K562 (cell line): ENCODE measurements around the gene HAUS5. TPM values are rescaled to one million over a fixed set of nuclear protein-coding genes. Genes with fewer than 3 reads are reported as not detected.
"Not testable (repeated sequence)": the region's sequence is repeated elsewhere in the genome, so short reads cannot be mapped to it uniquely, and the experiment has no call there.

Source experiments
- ATAC-seq: fragments of 200-7000 bp; cut with Tn5 transposase; 3 replicates; pipeline ENCODE4 v1.9.1; 2020; ENCODE audit warnings: moderate library complexity
- BruUV-seq: library from RNA; stranded (reverse); fragments of 400-500 nt; replicated peaks from 2 replicates; lab custom pipeline; 2021; lab: Mats Ljungman, UMichigan
- CTCF ChIA-PET: fragments of 300-600 bp; formaldehyde crosslinking; extraction: SDS; loops from one replicate; lab custom pipeline; 2021; ENCODE audit warnings: low intra/inter-chr PET ratio; lab: Yijun Ruan, JAX
- POLR2A ChIA-PET: fragments of 300-600, 350-650 bp; sonication (Branson Sonifier 250); formaldehyde crosslinking; extraction: SDS; loops from one replicate; lab custom pipeline; 2021; ENCODE audit warnings: antibody characterized with exemption, inconsistent platforms; lab: Yijun Ruan, JAX
- DNase-seq, 4 experiments: peaks; one replicate each; pipeline versions ENCODE4 v3.0.0 to v3.0.0-alpha.2; 2011 to 2018; ENCODE audit warnings: low spot score in 3 of 4, mixed read lengths in 3 of 4; ENCODE audit errors: extremely low read depth in 1 of 4
- FAIRE-seq: peaks from 2 replicates; lab custom pipeline; 2011; peaks lifted over from hg19 to GRCh38; lab: Jason Lieb, UNC
- H2AFZ ChIP-seq: 2 replicates; pipeline ENCODE4 v1.6.0; 2011; ENCODE audit warnings: low read depth, low read length, control low read depth, inconsistent platforms
- H3K27ac ChIP-seq: fragments of 200-600 bp; 3 replicates; pipeline ENCODE4 v1.8.0; 2011; ENCODE audit warnings: low read depth, mild to moderate bottlenecking, control low read depth, inconsistent platforms, low read length, moderate library complexity, mixed read lengths; ENCODE audit errors: extremely low read depth
- H3K27me3 ChIP-seq, 2 experiments: fragments of 300-600 bp in 1 of 2; 2 replicates in 1 of 2; 3 replicates in 1 of 2; pipeline versions ENCODE4 v1.6.0 to v1.8.0; 2011; ENCODE audit warnings: inconsistent platforms in 2 of 2, low read length in 2 of 2, mild to moderate bottlenecking in 1 of 2, mixed read lengths in 1 of 2, moderate library complexity in 1 of 2; ENCODE audit not compliant: control insufficient read depth in 2 of 2, insufficient read depth in 2 of 2
- H3K36me3 ChIP-seq: fragments of 300-600 bp; 3 replicates; pipeline ENCODE4 v1.8.0; 2011; ENCODE audit warnings: mild to moderate bottlenecking, low read length, inconsistent platforms; ENCODE audit not compliant: control insufficient read depth, insufficient read depth
- H3K4me1 ChIP-seq, 2 experiments: fragments of 200-600 bp in 1 of 2; replicated peaks in 1 of 2; 2 replicates in 1 of 2; 3 replicates in 1 of 2; pipeline versions ENCODE4 v1.5.1 to v1.8.0; 2011; ENCODE audit warnings: inconsistent platforms in 2 of 2, low read length in 2 of 2, mild to moderate bottlenecking in 1 of 2, mixed read lengths in 1 of 2, moderate library complexity in 1 of 2; ENCODE audit not compliant: control insufficient read depth in 2 of 2, insufficient read depth in 2 of 2
- H3K4me2 ChIP-seq: 2 replicates; pipeline ENCODE4 v1.6.1; 2011; ENCODE audit warnings: low read length, control low read depth, inconsistent platforms, mixed read lengths; ENCODE audit not compliant: insufficient read depth
- H3K4me3 ChIP-seq: fragments of 200-600 bp; sonication (generic), shearing (Covaris generic); 2 replicates; pipeline ENCODE4 v1.5.1; 2016; ENCODE audit warnings: control low read depth, inconsistent platforms
- H3K79me2 ChIP-seq: fragments of 200-600 bp; 3 replicates; pipeline ENCODE4 v1.8.0; 2011; ENCODE audit warnings: low read length, inconsistent platforms; ENCODE audit not compliant: control insufficient read depth, insufficient read depth
- H3K9ac ChIP-seq, 2 experiments: 2 replicates each; pipeline versions ENCODE4 v1.6.0 to v1.6.1; 2011; ENCODE audit warnings: low read depth in 2 of 2, low read length in 2 of 2, control low read depth in 1 of 2, inconsistent platforms in 1 of 2, mild to moderate bottlenecking in 1 of 2, mixed read lengths in 1 of 2; ENCODE audit not compliant: insufficient read depth in 1 of 2
- H3K9me1 ChIP-seq: one replicate; pipeline ENCODE4 v1.6.0; 2011; ENCODE audit warnings: inconsistent platforms, mild to moderate bottlenecking, low read length, moderate library complexity; ENCODE audit not compliant: control insufficient read depth, insufficient read depth
- H3K9me3 ChIP-seq: replicated peaks from 2 replicates; pipeline ENCODE4 v1.5.1; 2011; ENCODE audit warnings: low read depth, low read length, inconsistent platforms; ENCODE audit not compliant: control insufficient read depth, insufficient read depth
- H4K20me1 ChIP-seq: replicated peaks from 2 replicates; pipeline ENCODE4 v1.6.1; 2011; ENCODE audit warnings: low read length, inconsistent platforms, mixed read lengths; ENCODE audit not compliant: control insufficient read depth, insufficient read depth
- FUS ChIP-seq: fragments of 200-400 bp; formaldehyde crosslinking; optimal IDR thresholded peaks from 2 replicates; pipeline ENCODE3; 2017; ENCODE audit warnings: low read depth, low read length
- GTF2A2 ChIP-seq: IDR thresholded peaks from 2 replicates; pipeline ENCODE4 v1.6.1; 2016; ENCODE audit warnings: mild to moderate bottlenecking, missing genetic modification characterization, missing compliant biosample characterization
- MCM5 ChIP-seq: fragments of 450-650 bp; IDR thresholded peaks from 2 replicates; pipeline ENCODE4 v1.6.1; 2016; ENCODE audit warnings: low read depth
- MYC ChIP-seq, 2 experiments: fragments of 250-450 bp in 1 of 2; sonication (Bioruptor Pico) in 1 of 2; IDR thresholded peaks; 2 replicates each; pipeline versions ENCODE4 v1.5.1 to v1.6.1; 2012 to 2021; ENCODE audit warnings: low read depth in 2 of 2, borderline replicate concordance in 1 of 2, improper control_type of control experiment in 1 of 2, low read length in 1 of 2, mild to moderate bottlenecking in 1 of 2, moderate library complexity in 1 of 2
- NCOA4 ChIP-seq: fragments of 450-650 bp; IDR thresholded peaks from 2 replicates; pipeline ENCODE4 v1.6.1; 2018; ENCODE audit warnings: mild to moderate bottlenecking; ENCODE audit not compliant: partially characterized antibody
- NFYB ChIP-seq: IDR thresholded peaks from 2 replicates; pipeline ENCODE4 v1.6.1; 2011; ENCODE audit warnings: mild to moderate bottlenecking, moderate library complexity; ENCODE audit not compliant: insufficient read length; ENCODE audit errors: extremely low read depth
- RBFOX2 ChIP-seq: fragments of 200-400 bp; formaldehyde crosslinking; IDR thresholded peaks from 2 replicates; pipeline ENCODE4 v1.6.1; 2017; ENCODE audit warnings: low read depth, mild to moderate bottlenecking, low read length, moderate library complexity
- TBP ChIP-seq: optimal IDR thresholded peaks from 2 replicates; pipeline ENCODE3; 2011; ENCODE audit warnings: low read depth, low read length, improper control_type of control experiment
- ZBTB12 ChIP-seq: fragments of 250-450 bp; sonication (Bioruptor Pico); IDR thresholded peaks from 2 replicates; pipeline ENCODE4 v1.4.0; 2020
- ZNF232 ChIP-seq: sonication (generic); formaldehyde crosslinking; IDR thresholded peaks from 2 replicates; pipeline ENCODE4 v1.8.0; 2022; ENCODE audit warnings: mild to moderate bottlenecking, missing genetic modification reagents
- WGBS: fragments of 100-300 bp; shearing (Covaris generic); methylation state at CpG from one replicate; pipeline ENCODE4 v1.1.6; 2016; ENCODE audit warnings: low coverage, mixed read lengths; ENCODE audit not compliant: insufficient coverage; ENCODE audit errors: missing lambda C conversion rate; 5-methylcytosine and 5-hydroxymethylcytosine counted together
- in situ Hi-C: fragments of 300-500 bp; cut with MboI; formaldehyde crosslinking; loops from 4 replicates; pipeline ENCODE4 v1.15.0; 2018; ENCODE audit warnings: inconsistent platforms, mixed read lengths
- intact Hi-C: fragments of 100-400 bp; cut with micrococcal nuclease; formaldehyde crosslinking; loops from 2 replicates; pipeline ENCODE4 v1.14.2; 2022
- polyA plus RNA-seq, 8 experiments: library from polyadenylated mRNA; depleted of rRNA in 4 of 8; stranded (reverse) in 5 of 8; unstranded in 3 of 8; fragments of >200 nt; fragmentation: Nextera tagmentation in 2 of 8; fragmentation: Illumina TruSeq in 1 of 8; extraction: Ambion mirVana in 2 of 8; extraction: Trizol in 1 of 8; gene quantifications; 2 replicates each; pipeline versions ENCODE4 v1.2.1 to v1.2.3, GENCODE V29; 2011 to 2014; ENCODE audit warnings: inconsistent platforms in 1 of 8, missing spikeins in 1 of 8
- total RNA-seq, 7 experiments: library from RNA; depleted of rRNA in 6 of 7; stranded (reverse); fragments of >200 nt in 6 of 7; fragmentation: Illumina TruSeq in 2 of 7; extraction: Trizol in 2 of 7; gene quantifications; 2 replicates each; pipeline versions ENCODE4 v1.2.1 to v1.2.3, GENCODE V29; 2011 to 2021; ENCODE audit warnings: low replicate concordance in 1 of 7

Gene HAUS5
- total and polyA plus RNA-seq, 9 of the 15 experiments (the other 6 are each of a cell fraction or from before 2014, with no cell fraction given): 3.5 to 41.3 (median 14.2) TPM

- TF ChIP-seq FUS: no peak
These were observed 38.0 kb downstream of the HAUS5 start (continued) for GRCh38 chr19:35650581-35650980.

- H3K27ac ChIP-seq, H3K27me3 ChIP-seq, in situ Hi-C loops, H3K4me2 ChIP-seq, H3K4me1 ChIP-seq, BruUV-seq, H4K20me1 ChIP-seq, CTCF ChIA-PET, H2AFZ ChIP-seq, ATAC-seq, intact Hi-C loops, H3K4me3 ChIP-seq, FAIRE-seq, H3K9me1 ChIP-seq, DNase-seq, H3K9me3 ChIP-seq: not testable (repeated sequence)
- peaks cover 19% of the 10 kb centered on the region for H3K79me2 ChIP-seq
- peaks cover 73% of the 10 kb centered on the region; the same call in 2 of the 3 replicates for H3K36me3 ChIP-seq
- 0 out of 2 replicates have a peak, but pooled peaks have one; percentile 2 for TF ChIP-seq RBFOX2
- 94% methylated on average over 4 of the region's 6 CpGs for WGBS
- POLR2A ChIA-PET: interaction anchor here (0.6 kb wide), 1 partner anchor 540 kb away, joined by 4 read pairs; no protein-coding TSS in a partner anchor
- peak overlapping the region in 1 of 2 experiments; percentile 6; a peak in 1 of 4 replicates for H3K9ac ChIP-seq
These were observed 42.3 kb downstream of the HAUS5 start for GRCh38 chr19:35654828-35655227.

GRCh38 chr19:35655600-35655999 lies 43.1 kb downstream of the HAUS5 start:
- Histone ChIP-seq H3K4me2 (no peak overlapping the region), H4K20me1 (peaks cover 6% of the 10 kb centered on the region), H3K4me1 (no peaks in the 10 kb centered on the region), H3K36me3 (peaks cover 66% of the 10 kb centered on the region; the same call in 2 of the 3 replicates), H3K27me3 (no peaks in the 10 kb centered on the region), H3K79me2 (peaks cover 12% of the 10 kb centered on the region), H3K4me3 (no peak overlapping the region), H3K9me1 (no peaks in the 10 kb centered on the region), H2AFZ (no peak overlapping the region), H3K27ac (no peak overlapping the region), H3K9ac (no peak overlapping the region), H3K9me3 (no peaks in the 10 kb centered on the region)
- POLR2A ChIA-PET: interaction anchor here (1.7 to 3.7 kb wide), 2 partner anchors 7 to 10 kb away, joined by 12 to 14 read pairs; partner anchors contain the start of gene COX6B1
- no CpG with 5 or more reads among the region's 4 CpGs for WGBS
- CTCF ChIA-PET: no interaction called here
- intact Hi-C loops: no loop called here
- DNase-seq (no peak), ATAC-seq (no peak), FAIRE-seq (no peak)
- in situ Hi-C loops: no loop called here
- no TSS peak for BruUV-seq
- TF ChIP-seq GTF2A2 (no peak), MCM5 (no peak), NFYB (no peak), FUS (no peak), ZBTB12 (CRISPR knock-in tag) (no peak), NCOA4 (no peak), MYC (IDR thresholded peaks at IDR 0.05; ENCODE audit: low read depth, low read length) (no peak), MYC (CRISPR knock-in tag; IDR thresholded peaks at IDR 0.05; ENCODE audit: borderline replicate concordance, low read depth) (no peak), ZNF232 (CRISPR knock-in tag) (no peak), TBP (no peak)
